ENCODE data around the gene NUDT17.

NUDT17 gene

DNA sequence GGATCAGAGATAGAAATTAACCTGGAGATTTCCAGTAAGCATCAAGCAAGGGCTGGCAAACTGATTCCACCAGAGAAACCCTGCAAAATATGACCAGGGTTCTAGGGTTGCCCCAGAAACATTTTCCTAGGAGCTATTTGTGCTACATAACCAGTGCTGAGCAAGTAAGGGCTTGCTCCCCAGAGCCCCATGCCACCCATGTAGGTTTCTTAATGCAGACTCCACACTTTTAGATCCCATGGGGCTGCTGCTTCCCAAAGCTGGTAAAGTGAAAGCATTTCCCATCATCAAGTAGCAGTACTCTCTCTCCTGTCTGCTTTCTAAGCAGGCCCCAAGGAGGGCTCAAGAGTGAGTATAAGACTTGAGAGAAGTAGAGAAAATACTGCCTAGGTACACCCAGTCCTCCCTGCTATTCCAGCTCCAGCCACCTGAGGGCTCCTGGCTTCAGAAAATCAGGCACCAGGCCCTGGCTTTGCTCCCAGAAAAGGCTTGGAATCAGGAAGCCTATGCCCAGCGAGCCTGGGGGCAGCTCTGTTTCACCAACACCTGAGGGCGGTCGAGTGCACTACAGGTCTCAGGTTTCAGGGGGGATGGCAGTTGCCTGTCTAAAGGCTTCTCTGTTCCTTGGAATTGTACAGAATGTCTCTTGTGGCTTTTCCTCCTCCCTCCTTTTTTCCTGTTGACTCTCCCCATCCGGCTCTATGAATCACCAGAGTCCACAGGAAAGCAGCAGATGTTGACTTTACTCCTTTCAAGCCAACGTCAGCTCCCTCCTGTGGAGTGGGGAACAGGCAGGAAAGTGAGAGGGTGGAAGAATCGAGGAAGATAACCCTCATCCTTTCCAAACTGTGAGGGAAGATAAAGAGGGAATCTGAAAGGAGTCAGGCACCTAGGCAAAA, 46.4 kb downstream of the NUDT17 start:
- DNase-seq: peak; percentile 45

DNA sequence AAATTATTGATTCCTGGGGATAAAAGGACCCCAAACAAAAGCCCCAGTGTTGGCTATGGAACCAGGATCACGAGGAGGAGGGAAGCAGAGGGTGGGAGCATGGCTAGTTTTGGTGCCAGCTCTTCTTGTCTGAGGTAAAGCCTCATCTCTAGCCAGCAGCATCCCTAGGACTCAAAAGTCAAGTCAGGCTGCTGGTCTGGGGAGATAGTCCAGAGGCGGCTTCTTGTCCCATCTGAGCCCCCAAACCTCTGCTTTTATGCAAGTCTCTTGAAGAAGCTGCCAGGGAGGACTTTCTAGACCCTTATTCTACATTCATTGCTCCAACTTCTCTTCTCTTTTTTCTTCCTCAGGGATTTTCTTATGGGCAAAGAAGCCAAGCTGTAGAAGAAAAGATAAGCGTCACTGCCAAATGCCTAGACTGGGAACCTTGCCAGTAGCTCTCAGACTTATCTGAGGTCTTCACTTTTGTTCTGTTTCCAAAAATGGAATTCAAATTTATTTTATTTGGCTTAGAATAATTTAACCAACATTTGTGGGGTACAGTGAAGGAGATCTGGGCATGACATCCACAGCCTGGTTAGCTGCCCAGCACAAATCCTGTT, 47.2 kb downstream of the NUDT17 start:
- no peak for DNase-seq

DNA sequence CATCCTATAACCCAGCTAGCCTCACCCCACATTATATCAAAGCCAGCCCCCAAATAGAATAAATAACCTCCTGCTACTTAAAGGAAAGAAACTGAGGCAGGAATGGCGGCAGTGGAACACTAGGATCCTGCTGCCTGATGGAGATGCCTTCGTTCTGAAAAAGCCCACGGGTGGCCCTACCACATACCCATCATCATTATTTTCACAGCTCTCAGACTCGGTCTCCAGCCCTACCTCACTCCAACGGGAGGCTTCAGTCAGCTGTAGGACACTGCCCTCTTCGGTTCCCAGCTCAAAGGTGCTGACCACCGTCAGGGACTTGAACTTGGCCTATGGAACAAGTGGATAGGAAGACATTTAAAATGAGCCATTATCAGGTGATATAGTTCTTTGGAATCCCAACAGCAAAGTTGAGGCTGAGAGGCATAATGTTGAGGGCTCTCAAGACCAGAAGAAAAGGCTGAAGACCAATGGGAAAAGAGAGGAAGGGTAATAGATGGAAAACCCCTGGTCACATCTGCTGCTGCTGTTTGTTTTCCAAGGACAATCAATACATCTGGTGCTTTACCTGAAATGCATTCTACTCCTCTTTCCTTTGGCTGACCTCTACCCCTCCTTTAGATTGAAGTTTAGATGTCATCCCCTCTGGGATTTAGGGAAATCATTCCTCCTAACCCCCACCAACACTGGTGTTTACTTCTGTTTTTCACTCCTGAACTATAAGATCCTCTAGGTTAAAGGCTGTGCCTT, 48.1 kb downstream of the NUDT17 start:
- no peak for DNase-seq

- DNase-seq: no peak
These were observed 50.0 kb downstream of the NUDT17 start for GRCh38 chr1:145895471-145895870.

DNA sequence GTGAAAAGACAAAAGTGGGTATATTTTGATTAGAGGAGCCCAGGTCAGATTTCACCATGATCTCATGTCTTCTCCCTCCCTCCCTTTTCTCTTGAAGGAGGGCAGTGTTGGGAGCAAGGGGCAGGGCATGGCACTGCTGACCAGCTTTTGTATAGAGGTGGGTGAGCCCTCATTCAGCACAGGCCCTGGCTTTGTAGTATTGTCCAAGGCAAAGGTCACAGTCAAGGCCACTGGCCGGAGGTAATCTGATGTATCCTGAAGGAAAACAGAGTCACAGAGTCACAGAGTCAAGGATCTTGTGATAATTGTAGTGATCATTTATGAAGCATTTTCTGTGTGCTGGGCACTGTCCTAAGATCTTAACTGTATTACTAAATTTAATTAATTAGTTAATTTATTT, 52.5 kb downstream of the NUDT17 start:
- DNase-seq: no peak
